H9 (cell line): ENCODE data around the gene ACTL7A. TPM values are rescaled to one million over a fixed set of nuclear protein-coding genes. Genes with fewer than 3 reads are reported as not detected.

ENCODE experiments used
- DNase-seq: peaks from one replicate; pipeline ENCODE4 v3.0.0-alpha.2; 2017
- H2AFZ ChIP-seq: one replicate; pipeline ENCODE4 v1.6.1; 2013; ENCODE audit warnings: mild to moderate bottlenecking, low read length, control low read depth, moderate library complexity
- H2AK5ac ChIP-seq: 2 replicates; pipeline ENCODE4 v1.6.1; 2013; ENCODE audit warnings: low read length, control low read depth, mixed read lengths; ENCODE audit not compliant: insufficient read length
- H2BK120ac ChIP-seq: one replicate; pipeline ENCODE4 v1.6.1; 2013; ENCODE audit warnings: low read depth, mild to moderate bottlenecking, low read length, control low read depth, inconsistent platforms; ENCODE audit not compliant: poor library complexity, severe bottlenecking
- H2BK12ac ChIP-seq: 2 replicates; pipeline ENCODE4 v1.6.1; 2013; ENCODE audit warnings: low read length, control low read depth, mixed read lengths, low read depth; ENCODE audit not compliant: insufficient read length
- H2BK15ac ChIP-seq: 2 replicates; pipeline ENCODE4 v1.6.1; 2013; ENCODE audit warnings: low read depth, low read length, control low read depth
- H2BK20ac ChIP-seq: one replicate; pipeline ENCODE4 v1.6.1; 2013; ENCODE audit warnings: low read depth, mild to moderate bottlenecking, low read length, control low read depth, inconsistent platforms; ENCODE audit not compliant: poor library complexity, severe bottlenecking
- H2BK5ac ChIP-seq: 2 replicates; pipeline ENCODE4 v1.6.1; 2013; ENCODE audit warnings: low read length, control low read depth, mixed read lengths; ENCODE audit not compliant: insufficient read length
- H3K14ac ChIP-seq: 2 replicates; pipeline ENCODE4 v1.6.1; 2013; ENCODE audit warnings: low read length, control low read depth; ENCODE audit not compliant: insufficient read depth
- H3K18ac ChIP-seq: 2 replicates; pipeline ENCODE4 v1.6.1; 2013; ENCODE audit warnings: low read depth, mild to moderate bottlenecking, mixed read lengths, low read length, control low read depth; ENCODE audit not compliant: insufficient read length
- H3K23ac ChIP-seq: 2 replicates; pipeline ENCODE4 v1.6.1; 2013; ENCODE audit warnings: low read length, control low read depth, mixed read lengths, low read depth; ENCODE audit not compliant: insufficient read length
- H3K23me2 ChIP-seq: 2 replicates; pipeline ENCODE4 v1.6.1; 2013; ENCODE audit warnings: low read depth, mild to moderate bottlenecking, mixed read lengths, low read length, control low read depth; ENCODE audit not compliant: insufficient read length, poor library complexity, severe bottlenecking
- H3K27ac ChIP-seq: 2 replicates; pipeline ENCODE4 v1.5.1; 2013; ENCODE audit warnings: low read length, control low read depth, mixed read lengths, low read depth; ENCODE audit not compliant: insufficient read length
- H3K27me3 ChIP-seq: 2 replicates; pipeline ENCODE4 v1.6.1; 2013; ENCODE audit warnings: low read length, control low read depth, inconsistent platforms; ENCODE audit not compliant: insufficient read depth
- H3K4ac ChIP-seq: 2 replicates; pipeline ENCODE4 v1.6.1; 2013; ENCODE audit warnings: low read depth, mild to moderate bottlenecking, control low read depth, inconsistent platforms, low read length, moderate library complexity
- H3K4me1 ChIP-seq: 2 replicates; pipeline ENCODE4 v1.6.1; 2013; ENCODE audit warnings: low read length, control low read depth, inconsistent platforms; ENCODE audit not compliant: insufficient read depth
- H3K4me2 ChIP-seq: 2 replicates; pipeline ENCODE4 v1.6.1; 2013; ENCODE audit warnings: low read length, control low read depth, mixed read lengths; ENCODE audit not compliant: insufficient read length, insufficient read depth
- H3K56ac ChIP-seq: 2 replicates; pipeline ENCODE4 v1.6.1; 2013; ENCODE audit warnings: low read depth, mild to moderate bottlenecking, mixed read lengths, low read length, control low read depth; ENCODE audit not compliant: insufficient read length
- H3K79me1 ChIP-seq: 2 replicates; pipeline ENCODE4 v1.6.1; 2013; ENCODE audit warnings: low read depth, mild to moderate bottlenecking, moderate library complexity, low read length, control low read depth, inconsistent platforms; ENCODE audit not compliant: insufficient read depth, poor library complexity, severe bottlenecking
- H3K79me2 ChIP-seq: 2 replicates; pipeline ENCODE4 v1.6.1; 2013; ENCODE audit warnings: low read length, control low read depth, inconsistent platforms; ENCODE audit not compliant: insufficient read depth
- H3K9ac ChIP-seq: 2 replicates; pipeline ENCODE4 v1.6.1; 2013; ENCODE audit warnings: low read length, control low read depth, mixed read lengths; ENCODE audit not compliant: insufficient read length; ENCODE audit errors: extremely low read depth
- H3K9me3 ChIP-seq: one replicate; pipeline ENCODE4 v1.6.1; 2013; ENCODE audit warnings: low read depth, low read length, inconsistent platforms; ENCODE audit not compliant: control insufficient read depth
- H3T11ph ChIP-seq: one replicate; pipeline ENCODE4 v1.6.1; 2013; ENCODE audit warnings: mild to moderate bottlenecking, low read length, control low read depth, inconsistent platforms
- H4K20me1 ChIP-seq: one replicate; pipeline ENCODE4 v1.6.1; 2013; ENCODE audit not compliant: control insufficient read depth, insufficient read length, insufficient read depth
- H4K5ac ChIP-seq: 2 replicates; pipeline ENCODE4 v1.6.1; 2013; ENCODE audit warnings: low read depth, mild to moderate bottlenecking, mixed read lengths, low read length, control low read depth; ENCODE audit not compliant: insufficient read length
- H4K8ac ChIP-seq: replicated peaks from 2 replicates; pipeline ENCODE4 v1.6.1; 2013; ENCODE audit warnings: low read length, control low read depth, mixed read lengths, low read depth; ENCODE audit not compliant: insufficient read length
- H4K91ac ChIP-seq: 2 replicates; pipeline ENCODE4 v1.6.1; 2013; ENCODE audit warnings: low read depth, mild to moderate bottlenecking, moderate library complexity, mixed read lengths, low read length, control low read depth; ENCODE audit not compliant: insufficient read length
- H3K27ac Mint-ChIP-seq, 3 experiments: 2 replicates in 2 of 3; 3 replicates in 1 of 3; pipeline ENCODE4 v1.8.0; 2020 to 2021; ENCODE audit warnings: mixed read lengths in 3 of 3, mild to moderate bottlenecking in 1 of 3, moderate library complexity in 1 of 3
- H3K27me3 Mint-ChIP-seq: 2 replicates; pipeline ENCODE4 v1.8.0; 2021; ENCODE audit warnings: low read depth, mild to moderate bottlenecking, moderate library complexity, mixed read lengths
- H3K36me3 Mint-ChIP-seq, 3 experiments: 2 replicates in 2 of 3; 3 replicates in 1 of 3; pipeline ENCODE4 v1.8.0; 2020 to 2021; ENCODE audit warnings: low read depth in 3 of 3, mixed read lengths in 3 of 3; ENCODE audit not compliant: insufficient read depth in 1 of 3
- H3K4me1 Mint-ChIP-seq, 2 experiments: 2 replicates each; pipeline ENCODE4 v1.8.0; 2020; ENCODE audit warnings: mixed read lengths in 2 of 2
- H3K4me3 Mint-ChIP-seq, 2 experiments: 2 replicates in 1 of 2; 3 replicates in 1 of 2; pipeline ENCODE4 v1.8.0; 2020 to 2021; ENCODE audit warnings: mild to moderate bottlenecking in 2 of 2, mixed read lengths in 2 of 2, moderate library complexity in 1 of 2
- H3K9me3 Mint-ChIP-seq, 2 experiments: 2 replicates in 1 of 2; 3 replicates in 1 of 2; pipeline ENCODE4 v1.8.0; 2020; ENCODE audit warnings: mild to moderate bottlenecking in 2 of 2, mixed read lengths in 2 of 2, moderate library complexity in 1 of 2
- CTCF ChIP-seq: fragments of 200-600 bp; sonication (generic); conservative IDR thresholded peaks from 3 replicates; pipeline ENCODE4 v1.8.0; 2021; ENCODE audit warnings: antibody characterized with exemption, mild to moderate bottlenecking
- WGBS: extraction: QIAGEN DNeasy Blood & Tissue Kit; methylation state at CpG from one replicate; pipeline ENCODE4 v1.1.7; 2013; ENCODE audit warnings: missing lambda C conversion rate, low lambda C conversion rate, mixed read lengths; ENCODE audit not compliant: insufficient read length; ENCODE audit errors: extremely low coverage; 5-methylcytosine and 5-hydroxymethylcytosine counted together
- total RNA-seq: library from RNA; stranded (reverse); gene quantifications from 2 replicates; pipeline ENCODE4 v1.2.1, GENCODE V29; 2021

The ACTL7A gene
- total RNA-seq, 1 experiment from 2014 or later: not detected

DNA sequence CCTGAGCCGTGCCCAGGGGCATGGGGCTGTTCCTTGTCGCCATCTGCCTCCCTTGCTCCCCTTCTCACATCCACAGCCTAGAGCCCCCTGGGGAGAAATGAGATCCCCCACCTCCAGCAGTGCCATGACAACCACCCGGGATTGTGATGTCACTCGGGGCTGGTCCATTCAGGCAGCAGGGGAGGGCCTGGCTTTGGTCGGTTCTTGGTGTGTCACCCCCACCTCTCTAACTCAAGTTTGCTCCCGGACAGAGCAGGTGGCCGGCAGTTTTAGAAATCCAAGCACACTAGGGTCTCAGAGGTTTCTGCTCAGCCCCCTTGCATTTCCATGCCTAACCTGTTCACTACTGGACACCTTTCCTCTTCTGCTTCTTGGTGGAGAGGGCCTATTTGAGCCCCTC, 6.2 kb upstream of the ACTL7A start, which contains the start of gene ACTL7B:
Gene ACTL7B (minus strand): TSS at position 99 of the 400 bp plus-strand sequence. CDS start 56 bp downstream, at position 43.
- Histone ChIP-seq H3K18ac (no peak within 1 kb of the TSS), H3K4me2 (no peak within 1 kb of the TSS), H4K5ac (no peak within 1 kb of the TSS), H3K9me3 (no peaks in the 10 kb centered on the region), H3K27ac (no peak within 1 kb of the TSS), H3K9ac (no peak within 1 kb of the TSS), H2AK5ac (no peak within 1 kb of the TSS), H3K27me3 (no peaks in the 10 kb centered on the region), H3T11ph (no peak within 1 kb of the TSS), H4K91ac (no peak within 1 kb of the TSS), H3K56ac (no peak within 1 kb of the TSS), H4K20me1 (no peaks in the 10 kb centered on the region), H2BK15ac (no peak within 1 kb of the TSS), H2AFZ (no peak within 1 kb of the TSS), H3K23me2 (no peaks in the 10 kb centered on the region), H3K4ac (no peak within 1 kb of the TSS), H2BK12ac (no peak within 1 kb of the TSS), H3K14ac (no peak within 1 kb of the TSS; the same call in 1 of the 2 replicates), H3K79me1 (no peaks in the 10 kb centered on the region), H4K8ac (no peak within 1 kb of the TSS), H3K4me1 (no peaks in the 10 kb centered on the region), H3K23ac (no peak within 1 kb of the TSS), H2BK20ac (no peak within 1 kb of the TSS), H2BK5ac (no peak within 1 kb of the TSS), H3K79me2 (no peaks in the 10 kb centered on the region), H2BK120ac (no peak within 1 kb of the TSS)
- Mint-ChIP-seq H3K4me1 (no peaks in the 10 kb centered on the region), H3K27ac (no peak within 1 kb of the TSS), H3K4me3 (no peak within 1 kb of the TSS), H3K27me3 (no peaks in the 10 kb centered on the region; the same call in 1 of the 2 replicates), H3K9me3 (no peaks in the 10 kb centered on the region), H3K36me3 (no peaks in the 10 kb centered on the region)
- no peak for TF ChIP-seq CTCF
- no peak for DNase-seq
- WGBS: no CpG with 5 or more reads among the region's 7 CpGs
